Activated B cell treated with CpG ODN at 0.5 μM for 24 hours (primary cell): Measurements from ENCODE around the gene OSTN. TPM values are rescaled to one million over a fixed set of nuclear protein-coding genes. Genes with fewer than 3 reads are reported as not detected.
A peak's percentile ranks its signal among the peaks of the same experiment; 100 is the strongest.
"Not testable (repeated sequence)": the region's sequence is repeated elsewhere in the genome, so short reads cannot be mapped to it uniquely, and the experiment has no call there.

Experiments
- ATAC-seq: fragments of 200-7000 bp; cut with Tn5 transposase; one replicate; pipeline ENCODE4 v1.10.0; 2021; ENCODE audit warnings: low read depth, mild to moderate bottlenecking, moderate library complexity
- CTCF ChIA-PET: fragments of 350-600 bp; sonication (Branson Sonifier 250); formaldehyde crosslinking; loops from one replicate; lab custom pipeline; 2021; ENCODE audit warnings: antibody characterized with exemption; lab: Charles Lee
- POLR2A ChIA-PET: fragments of 350-600 bp; sonication (Branson Sonifier 250); formaldehyde crosslinking; loops from one replicate; lab custom pipeline; 2021; ENCODE audit warnings: antibody characterized with exemption; lab: Charles Lee
- DNase-seq: peaks from one replicate; pipeline ENCODE4 v3.0.0; 2022
- H3K27ac Mint-ChIP-seq: one replicate; pipeline ENCODE4 v1.8.0; 2020; ENCODE audit warnings: mixed read lengths
- H3K27me3 Mint-ChIP-seq: one replicate; pipeline ENCODE4 v1.8.0; 2021; ENCODE audit warnings: mixed read lengths
- H3K36me3 Mint-ChIP-seq: one replicate; pipeline ENCODE4 v1.8.0; 2021; ENCODE audit warnings: low read depth, mixed read lengths
- H3K4me1 Mint-ChIP-seq: one replicate; pipeline ENCODE4 v1.8.0; 2021; ENCODE audit warnings: mixed read lengths
- H3K4me3 Mint-ChIP-seq: one replicate; pipeline ENCODE4 v1.8.0; 2020; ENCODE audit warnings: mild to moderate bottlenecking, mixed read lengths
- H3K9me3 Mint-ChIP-seq: one replicate; pipeline ENCODE4 v1.8.0; 2020; ENCODE audit warnings: mixed read lengths
- intact Hi-C: fragments of 100-400 bp; cut with micrococcal nuclease; formaldehyde crosslinking; loops from one replicate; pipeline ENCODE4 v1.15.1; 2024
- total RNA-seq: library from RNA; stranded (reverse); gene quantifications from 2 replicates; pipeline ENCODE4 v1.2.3, GENCODE V29; 2022
- TF ChIP-seq, protein P1 (sequence below): fragments of 200-600 bp; IDR thresholded peaks from one replicate; pipeline ENCODE4 v1.8.0; 2022; ENCODE audit warnings: antibody characterized with exemption, mild to moderate bottlenecking

OSTN gene
- total RNA-seq, 1 donor from 2014 or later = not detected

DNA sequence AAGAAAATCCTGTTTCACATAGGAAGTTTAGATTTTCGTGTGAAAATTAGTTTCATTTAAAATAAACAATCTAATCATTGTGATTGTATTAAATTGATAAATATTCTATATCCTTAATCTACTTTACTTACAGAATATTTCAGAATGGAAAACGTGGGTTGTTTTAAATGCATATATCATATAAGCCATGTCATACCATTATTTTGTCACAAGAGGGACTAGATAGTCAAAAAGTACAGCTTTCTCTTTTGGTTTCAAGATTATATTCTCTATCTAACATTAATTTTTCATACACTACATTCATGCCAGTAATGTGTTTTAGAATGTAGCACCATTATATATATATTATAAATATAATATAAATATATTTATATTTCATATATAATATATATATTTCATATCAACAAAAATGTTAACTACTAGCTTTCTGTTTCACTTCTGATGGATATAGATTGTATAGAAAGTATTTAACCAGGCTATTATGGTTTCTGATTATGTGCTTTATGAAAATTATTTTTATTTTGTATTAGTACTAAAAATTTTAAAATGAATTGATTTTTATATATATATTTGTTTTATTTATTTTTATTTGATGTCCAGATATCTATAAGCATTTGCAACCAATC lies 45.3 kb downstream of the OSTN start:
- intact Hi-C loops = loop anchor here (1.0 kb wide), 1 partner anchor 144 kb away; no protein-coding TSS in a partner anchor
- no peaks in the 10 kb centered on the region for H3K27me3 Mint-ChIP-seq
- no peaks in the 10 kb centered on the region for H3K36me3 Mint-ChIP-seq
- H3K27ac Mint-ChIP-seq = no peak overlapping the region
- CTCF ChIA-PET = interaction anchor here (0.7 to 2.9 kb wide), 15 partner anchors 19 to 141 kb away, joined by 3 to 11 read pairs (median 6); partner anchors contain the start of gene UTS2B
- TF ChIP-seq, protein P1, sequence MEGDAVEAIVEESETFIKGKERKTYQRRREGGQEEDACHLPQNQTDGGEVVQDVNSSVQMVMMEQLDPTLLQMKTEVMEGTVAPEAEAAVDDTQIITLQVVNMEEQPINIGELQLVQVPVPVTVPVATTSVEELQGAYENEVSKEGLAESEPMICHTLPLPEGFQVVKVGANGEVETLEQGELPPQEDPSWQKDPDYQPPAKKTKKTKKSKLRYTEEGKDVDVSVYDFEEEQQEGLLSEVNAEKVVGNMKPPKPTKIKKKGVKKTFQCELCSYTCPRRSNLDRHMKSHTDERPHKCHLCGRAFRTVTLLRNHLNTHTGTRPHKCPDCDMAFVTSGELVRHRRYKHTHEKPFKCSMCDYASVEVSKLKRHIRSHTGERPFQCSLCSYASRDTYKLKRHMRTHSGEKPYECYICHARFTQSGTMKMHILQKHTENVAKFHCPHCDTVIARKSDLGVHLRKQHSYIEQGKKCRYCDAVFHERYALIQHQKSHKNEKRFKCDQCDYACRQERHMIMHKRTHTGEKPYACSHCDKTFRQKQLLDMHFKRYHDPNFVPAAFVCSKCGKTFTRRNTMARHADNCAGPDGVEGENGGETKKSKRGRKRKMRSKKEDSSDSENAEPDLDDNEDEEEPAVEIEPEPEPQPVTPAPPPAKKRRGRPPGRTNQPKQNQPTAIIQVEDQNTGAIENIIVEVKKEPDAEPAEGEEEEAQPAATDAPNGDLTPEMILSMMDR = peak; percentile 76
- POLR2A ChIA-PET = interaction anchor here (0.7 to 4.1 kb wide), 7 partner anchors 46 to 85 kb away, joined by 3 to 19 read pairs (median 8); partner anchors contain the start of genes CCDC50 and UTS2B
- no peak for DNase-seq
- H3K9me3 Mint-ChIP-seq = peaks cover 4% of the 10 kb centered on the region
- peaks cover 40% of the 10 kb centered on the region for H3K4me1 Mint-ChIP-seq
- H3K4me3 Mint-ChIP-seq = no peak overlapping the region
- peak; percentile 26 for ATAC-seq

GRCh38 chr3:191246034-191246433 lies 47.0 kb downstream of the OSTN start:
- not testable (repeated sequence) for H3K36me3 Mint-ChIP-seq, H3K9me3 Mint-ChIP-seq, H3K27me3 Mint-ChIP-seq
- H3K4me3 Mint-ChIP-seq = peak overlapping the region; percentile 53
- intact Hi-C loops = loop anchor here (1.0 kb wide), 7 partner anchors 8 to 109 kb away; partner anchors contain the start of gene CCDC50
- DNase-seq (peak; percentile 37), ATAC-seq (peak; percentile 97)
- peak overlapping the region; percentile 91 for H3K27ac Mint-ChIP-seq
- POLR2A ChIA-PET = interaction anchor here (0.6 to 4.1 kb wide), 10 partner anchors 12 to 126 kb away, joined by 3 to 19 read pairs (median 6); partner anchors contain the start of genes CCDC50 and UTS2B
- CTCF ChIA-PET = interaction anchor here (2.4 kb wide), 1 partner anchor 112 kb away, joined by 10 read pairs; no protein-coding TSS in a partner anchor
- H3K4me1 Mint-ChIP-seq = peaks cover 36% of the 10 kb centered on the region

DNA sequence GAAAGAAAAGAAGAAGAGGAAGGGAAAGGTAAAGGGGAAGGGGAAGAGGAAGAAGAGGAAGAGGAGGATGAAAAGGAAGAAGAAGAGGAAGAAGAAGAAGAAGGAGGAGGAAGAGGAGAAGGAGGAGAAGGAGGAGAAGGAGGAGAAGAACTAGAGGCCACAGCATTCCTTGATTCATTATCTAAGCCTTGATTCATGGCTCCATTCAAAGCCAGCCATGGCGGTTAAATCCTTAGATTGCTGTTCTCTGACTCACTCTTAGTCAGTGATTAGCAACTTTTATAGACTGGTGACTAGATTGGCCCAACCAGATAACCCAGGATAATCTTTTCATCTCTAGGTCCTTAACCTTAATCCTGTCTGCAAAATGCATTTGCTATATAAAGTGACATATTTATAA lies 47.6 kb downstream of the OSTN start:
- Mint-ChIP-seq H3K27ac (peak overlapping the region; percentile 91), H3K9me3 (peaks cover 4% of the 10 kb centered on the region), H3K27me3 (no peaks in the 10 kb centered on the region), H3K4me1 (peaks cover 41% of the 10 kb centered on the region), H3K36me3 (no peaks in the 10 kb centered on the region), H3K4me3 (peak overlapping the region; percentile 53)
- ChIA-PET CTCF (no interaction called here), POLR2A (interaction anchor here (0.7 to 4.1 kb wide), 6 partner anchors 14 to 126 kb away, joined by 3 to 19 read pairs (median 6); partner anchors contain the start of genes CCDC50 and UTS2B)
- DNase-seq (no peak), ATAC-seq (no peak)
- TF ChIP-seq, protein P1 = no peak
- intact Hi-C loops = loop anchor here (1.0 kb wide), 7 partner anchors 8 to 109 kb away; partner anchors contain the start of gene CCDC50

DNA sequence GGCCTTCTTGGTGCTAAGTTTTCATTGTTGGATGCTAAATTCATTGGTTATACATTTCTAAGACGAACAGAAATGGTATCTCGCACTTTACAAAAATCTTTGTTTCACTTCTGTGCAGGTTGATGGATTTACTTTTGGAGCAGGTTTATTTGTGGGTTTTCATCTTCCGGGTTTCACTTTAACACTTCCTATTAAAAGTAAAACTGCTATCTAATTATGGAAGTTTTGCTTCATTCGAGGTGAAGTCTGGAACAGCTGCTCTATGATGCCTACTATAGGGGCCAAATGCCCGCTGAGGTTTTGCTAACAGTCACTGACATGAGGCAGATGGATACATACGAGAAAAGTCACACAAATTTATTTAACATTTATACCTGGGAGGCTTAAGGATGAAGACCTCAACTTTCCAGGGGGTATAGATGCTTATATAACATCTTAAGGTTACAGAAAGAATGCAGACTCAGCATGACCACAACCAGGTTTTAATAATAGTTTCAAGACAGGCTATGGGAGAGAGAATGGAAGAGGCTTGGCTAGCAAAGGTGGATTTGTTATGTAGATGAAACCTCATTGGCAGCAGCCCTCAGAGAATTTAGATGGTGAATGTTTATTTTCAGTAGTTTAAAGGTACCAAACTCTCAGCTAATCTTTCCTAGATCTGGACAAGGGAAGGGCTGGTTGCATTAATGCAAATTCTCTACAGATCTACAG lies 54.2 kb downstream of the OSTN start:
- H3K27ac Mint-ChIP-seq = peak overlapping the region; percentile 89
- POLR2A ChIA-PET = interaction anchor here (0.9 kb wide), 1 partner anchor 76 kb away, joined by 3 read pairs; the partner anchor contains the start of gene CCDC50
- intact Hi-C loops = loop anchor here (1.0 to 10.0 kb wide), 2 partner anchors 10 to 872 kb away; no protein-coding TSS in a partner anchor
- no peaks in the 10 kb centered on the region for H3K27me3 Mint-ChIP-seq
- DNase-seq (no peak), ATAC-seq (peak; percentile 49)
- peaks cover 2% of the 10 kb centered on the region for H3K9me3 Mint-ChIP-seq
- H3K4me3 Mint-ChIP-seq = peak overlapping the region; percentile 71
- H3K4me1 Mint-ChIP-seq = peaks cover 64% of the 10 kb centered on the region
- peaks cover 2% of the 10 kb centered on the region for H3K36me3 Mint-ChIP-seq
- CTCF ChIA-PET = no interaction called here
- TF ChIP-seq, protein P1 = no peak

DNA sequence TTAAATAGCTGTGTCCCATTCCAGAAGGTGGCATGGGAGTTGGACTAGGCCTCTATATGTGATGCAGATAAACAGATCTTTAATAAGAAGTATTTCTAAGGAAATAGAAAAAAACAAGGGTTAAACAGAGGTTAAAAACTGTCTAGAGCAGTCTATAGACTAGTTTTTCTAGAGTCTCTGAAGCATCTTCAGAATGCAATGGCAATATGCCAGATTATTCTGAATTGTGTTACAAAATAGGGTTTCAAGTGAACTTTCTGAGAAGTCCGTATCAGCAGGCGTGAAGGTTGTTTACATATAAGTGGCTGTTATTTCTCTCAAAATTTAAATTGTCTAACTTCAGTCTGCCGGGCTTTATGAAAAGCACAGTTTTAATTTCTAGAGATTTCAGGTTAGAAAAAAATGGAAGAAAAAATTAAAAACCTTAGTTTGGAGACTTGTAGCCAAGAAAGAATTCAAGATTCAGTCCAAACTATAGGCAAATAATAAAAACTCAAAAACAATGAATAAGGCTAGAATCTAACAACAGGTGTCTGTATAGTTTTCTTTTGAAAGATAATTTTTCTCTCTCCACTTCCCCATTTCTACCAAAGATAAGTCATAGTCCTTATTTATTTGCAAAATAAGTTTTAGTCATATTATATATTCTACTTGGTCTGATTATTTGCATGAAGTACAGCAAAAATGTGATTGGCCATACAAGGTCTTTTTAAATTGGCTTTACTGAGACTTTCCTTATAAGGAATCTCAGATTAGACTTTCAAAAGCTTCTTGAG lies 55.2 kb downstream of the OSTN start:
- CTCF ChIA-PET = no interaction called here
- Mint-ChIP-seq H3K36me3 (peaks cover 2% of the 10 kb centered on the region), H3K27ac (peak overlapping the region; percentile 88), H3K4me1 (peaks cover 71% of the 10 kb centered on the region), H3K4me3 (peak overlapping the region; percentile 32), H3K27me3 (no peaks in the 10 kb centered on the region), H3K9me3 (peaks cover 2% of the 10 kb centered on the region)
- DNase-seq (no peak), ATAC-seq (peak; percentile 41)
- intact Hi-C loops = loop anchor here (1.0 to 10.0 kb wide), 3 partner anchors 8 to 871 kb away; no protein-coding TSS in a partner anchor
- TF ChIP-seq, protein P1 = no peak
- POLR2A ChIA-PET = interaction anchor here (1.0 to 1.1 kb wide), 2 partner anchors 13 to 15 kb away, joined by 3 to 4 read pairs; no protein-coding TSS in a partner anchor
